Cerebellar nuclear complex (tissue), 1 donor: Measurements from ENCODE around the gene SUGCT.
"Not testable (repeated sequence)": the region's sequence is repeated elsewhere in the genome, so short reads cannot be mapped to it uniquely, and the experiment has no call there.

Experiments
- DNase-seq, 2 experiments: peaks; one replicate each; lab custom pipeline; 2025; lab: John Stamatoyannopoulos, UW

SUGCT gene

DNA sequence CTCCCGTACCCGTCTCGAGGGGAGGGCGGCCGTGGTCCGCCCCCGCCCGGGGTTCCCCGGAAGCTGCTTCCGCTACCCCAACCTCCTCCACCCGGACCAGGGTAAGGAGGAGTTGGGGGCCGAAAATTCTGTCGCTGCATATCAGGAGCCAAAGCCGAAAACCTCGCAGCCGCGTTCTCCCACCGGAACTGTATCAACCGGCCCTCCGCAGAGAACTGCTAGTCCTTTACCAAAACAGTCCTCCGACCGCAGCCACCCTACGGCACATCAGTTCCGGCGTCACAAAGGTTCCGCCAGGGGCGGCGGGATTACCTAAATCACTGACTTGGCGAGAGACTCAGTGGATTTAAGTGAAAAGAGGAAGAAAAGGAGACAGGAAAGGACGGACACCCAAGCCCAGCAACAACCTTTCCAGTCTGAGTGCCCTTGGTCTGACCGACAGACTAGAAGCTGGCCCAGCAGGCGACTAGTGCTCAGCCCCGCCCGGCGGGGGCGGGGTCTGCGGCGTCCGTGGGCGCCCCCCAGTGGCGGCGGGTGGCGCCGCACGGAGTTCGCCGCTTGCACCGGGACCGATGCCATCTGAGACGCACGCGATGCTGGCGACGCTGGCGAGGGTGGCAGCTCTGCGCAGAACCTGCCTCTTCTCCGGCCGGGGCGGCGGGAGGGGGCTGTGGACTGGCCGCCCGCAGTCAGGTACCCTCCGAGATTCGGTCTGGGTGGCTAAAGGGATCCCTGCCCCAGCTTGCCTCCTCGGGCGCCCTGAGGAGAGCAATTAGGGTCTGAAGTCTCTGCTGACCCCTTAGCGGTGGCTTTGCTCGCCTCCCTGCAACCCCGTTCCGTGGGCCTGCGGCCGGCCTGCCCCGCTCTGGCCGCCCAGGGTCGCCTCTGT is at the start of gene SUGCT, which contains the start of gene MPLKIP:
TSS of gene SUGCT (plus strand) at position 578 of the 889 bp plus-strand sequence.
TSS of gene MPLKIP (minus strand) at position 195 of the 889 bp plus-strand sequence. CDS start at position 140, 55 bp downstream.
- DNase-seq: peak in 1 of 2 experiments; percentile 48

- DNase-seq: no peak
Observed at GRCh38 chr7:40092182-40092581, 42.6 kb upstream of the SUGCT start.

DNA sequence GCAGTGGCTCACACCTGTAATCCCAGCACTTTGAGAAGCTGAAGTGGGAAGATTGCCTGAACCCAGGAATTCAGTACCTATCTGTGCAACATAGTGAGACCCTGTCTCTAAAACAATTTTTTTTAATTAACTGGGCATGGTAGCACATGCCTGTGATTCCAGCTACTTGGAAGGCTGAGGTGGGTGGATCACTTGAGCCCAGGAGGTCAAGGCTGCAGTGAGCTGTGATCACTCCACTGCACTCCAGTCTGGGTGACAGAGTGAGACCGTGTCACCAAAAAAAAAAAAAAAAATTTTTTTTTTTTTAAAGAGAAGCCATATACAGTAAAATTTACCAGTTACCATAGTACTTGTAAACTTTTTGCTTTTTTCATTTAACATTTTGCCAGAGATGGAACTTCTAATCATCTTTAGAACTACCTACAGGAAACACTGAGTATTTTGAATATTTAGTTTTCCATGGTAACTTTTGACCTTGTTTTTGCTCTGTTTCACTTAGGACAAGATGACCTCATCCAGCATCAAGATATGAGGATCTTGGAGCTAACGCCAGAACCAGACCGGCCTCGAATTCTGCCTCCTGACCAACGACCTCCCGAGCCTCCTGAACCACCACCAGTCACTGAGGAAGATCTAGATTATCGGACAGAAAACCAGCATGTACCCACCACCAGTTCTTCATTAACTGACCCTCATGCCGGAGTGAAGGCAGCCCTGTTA is 41.0 kb upstream of the SUGCT start:
- DNase-seq: no peak

GRCh38 chr7:40095230-40095629 is 39.6 kb upstream of the SUGCT start:
- no peak for DNase-seq

GRCh38 chr7:40095695-40096327 is 39.0 kb upstream of the SUGCT start:
- no peak for DNase-seq

- DNase-seq: no peak
Observed at GRCh38 chr7:40097728-40098127, 37.1 kb upstream of the SUGCT start.

DNA sequence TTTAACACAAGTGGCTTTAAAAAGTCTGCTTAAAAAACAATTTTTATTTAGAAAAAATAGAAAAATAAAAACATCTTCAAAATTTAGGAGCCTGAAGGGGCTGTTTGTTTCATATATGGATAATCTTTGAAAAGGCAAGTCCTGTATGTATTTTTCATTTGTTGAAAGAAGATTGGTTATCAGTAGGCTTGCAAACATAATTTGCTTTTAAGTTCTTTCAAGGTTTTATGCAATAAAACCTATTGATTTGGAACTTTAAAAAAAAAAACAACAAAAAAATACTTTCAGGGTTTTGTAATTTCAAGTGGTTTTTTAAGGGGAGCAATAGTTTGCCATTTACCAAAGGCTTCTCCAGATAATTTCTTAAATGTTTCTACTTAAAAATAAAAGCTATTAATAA is 36.0 kb upstream of the SUGCT start:
- no peak for DNase-seq

DNA sequence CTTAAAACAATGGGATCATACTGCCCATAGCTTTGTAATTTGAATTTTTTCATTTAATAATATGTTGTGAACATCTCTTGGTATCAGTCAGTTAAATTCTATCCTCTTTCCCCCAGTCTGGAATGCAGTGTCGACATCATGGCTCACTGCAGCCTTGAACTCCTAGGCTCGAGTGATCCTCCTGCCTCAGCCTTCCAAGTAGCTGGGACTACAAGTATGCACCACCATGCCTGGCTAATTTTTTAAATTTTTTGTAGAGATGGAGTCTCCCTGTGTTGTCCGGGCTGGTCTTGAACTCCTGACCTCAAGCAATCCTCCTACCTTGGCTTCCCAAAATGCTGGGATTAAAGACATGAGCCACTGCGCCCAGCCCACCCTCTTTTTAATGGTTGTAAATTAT is 35.0 kb upstream of the SUGCT start:
- DNase-seq: no peak

- DNase-seq: no peak
Observed at GRCh38 chr7:40101201-40101600, 33.6 kb upstream of the SUGCT start.

DNA sequence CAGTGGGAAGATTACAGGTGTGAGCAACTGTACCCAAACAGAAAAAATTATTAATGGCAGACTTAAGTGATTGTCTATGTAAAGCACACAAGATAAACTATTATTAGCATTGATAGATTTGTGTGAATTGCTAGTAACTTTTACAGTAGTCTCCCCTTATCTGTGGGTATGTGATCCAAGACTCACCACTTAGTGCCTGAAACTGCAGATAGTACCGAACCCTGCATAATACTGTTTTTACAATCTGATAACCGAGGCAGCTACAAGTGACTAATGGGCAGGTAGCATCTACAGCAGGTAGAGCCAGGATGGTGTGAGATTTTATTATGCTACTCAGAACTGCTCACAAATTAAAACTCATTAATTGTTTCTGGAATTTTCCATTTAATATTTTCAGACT is 31.9 kb upstream of the SUGCT start:
- no peak for DNase-seq

DNA sequence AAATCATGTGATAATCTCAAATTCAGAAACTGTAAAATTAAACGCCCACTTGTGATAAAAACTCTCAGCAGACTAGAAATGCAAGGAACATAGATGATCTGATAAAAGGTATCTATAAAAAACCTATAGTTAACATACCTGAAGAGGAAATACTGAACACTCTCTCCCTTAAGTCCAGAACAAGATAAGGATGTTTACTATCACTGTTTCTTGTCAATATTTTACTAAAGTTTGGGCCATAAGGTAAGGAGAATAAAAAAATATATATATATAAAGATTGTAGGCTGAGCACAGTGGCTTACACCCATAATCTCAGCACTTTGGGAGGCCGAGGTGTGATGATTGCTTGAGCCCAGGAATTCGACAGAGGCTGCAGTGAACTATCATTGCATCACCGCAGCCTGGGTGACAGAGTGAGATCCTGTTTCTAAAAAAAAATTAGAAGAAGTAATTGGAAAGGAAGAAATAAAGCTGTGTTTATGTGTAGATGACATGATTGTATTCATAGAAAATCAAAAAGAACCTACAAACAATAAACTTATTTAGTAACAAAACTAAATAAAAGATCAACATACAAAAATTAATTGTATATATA is 28.8 kb upstream of the SUGCT start:
- no peak for DNase-seq

GRCh38 chr7:40115936-40116335 is 18.9 kb upstream of the SUGCT start:
- DNase-seq: no peak

- DNase-seq: not testable (repeated sequence)
Observed at GRCh38 chr7:40117199-40117598, 17.6 kb upstream of the SUGCT start.

DNA sequence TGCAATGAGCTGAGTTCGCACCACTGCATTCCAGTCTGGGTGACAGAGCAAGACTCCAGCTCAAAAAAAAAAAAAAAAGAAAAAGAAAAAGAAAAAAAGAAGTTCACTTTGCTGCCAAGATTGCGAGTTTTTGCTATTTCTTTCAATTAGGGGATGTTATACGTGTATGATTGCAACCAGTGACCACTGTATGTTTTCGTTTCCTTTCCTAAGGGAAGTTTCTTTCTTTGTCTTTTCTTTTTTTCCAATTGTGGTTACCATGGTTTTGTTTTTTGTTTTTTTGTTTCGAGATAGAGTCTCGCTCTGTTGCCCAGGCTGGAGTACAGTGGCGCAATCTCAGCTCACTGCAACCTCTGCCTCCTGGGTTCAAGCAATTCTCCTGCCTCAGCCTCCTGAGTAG is 16.6 kb upstream of the SUGCT start:
- DNase-seq: not testable (repeated sequence)

GRCh38 chr7:40120020-40120419 is 14.8 kb upstream of the SUGCT start:
- DNase-seq: no peak

GRCh38 chr7:40122100-40122939 is 12.5 kb upstream of the SUGCT start:
- not testable (repeated sequence) for DNase-seq

DNA sequence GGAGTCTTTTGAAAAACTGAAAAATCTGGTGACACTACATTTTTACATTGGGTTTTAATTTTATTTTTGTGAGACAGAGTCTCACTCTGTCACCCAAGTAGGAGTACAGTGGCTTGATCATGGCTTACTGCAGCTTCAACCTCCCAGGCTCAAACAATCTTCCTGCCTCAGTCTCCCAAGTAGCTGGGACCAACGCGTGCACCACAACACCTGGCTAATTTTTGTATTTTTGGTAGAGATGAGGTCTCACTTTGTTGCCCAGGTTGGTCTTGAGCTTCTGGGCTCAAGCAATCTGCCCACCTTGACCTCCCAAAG is 11.9 kb upstream of the SUGCT start:
- DNase-seq: no peak

GRCh38 chr7:40133561-40134427 is 1.0 kb upstream of the SUGCT start:
- no peak for DNase-seq

DNA sequence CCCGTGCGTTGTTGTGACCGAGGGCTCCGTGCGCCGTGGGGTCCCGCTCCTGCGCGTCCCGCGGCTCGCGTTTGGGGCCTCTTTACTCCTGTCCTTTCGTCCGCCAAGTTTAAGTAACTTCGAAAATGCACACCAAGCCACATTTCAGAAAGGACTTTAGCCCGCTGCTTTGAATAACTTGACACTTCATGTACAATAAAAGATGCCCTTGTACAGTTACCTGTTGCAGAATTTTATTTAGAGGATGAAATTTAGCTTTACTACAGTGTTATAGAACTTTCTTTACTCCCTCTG is 459 bp downstream of the SUGCT start:
- DNase-seq: no peak

GRCh38 chr7:40137563-40137962 is 2.8 kb downstream of the SUGCT start:
- no peak for DNase-seq

GRCh38 chr7:40138973-40139372 is 4.2 kb downstream of the SUGCT start:
- no peak for DNase-seq
